SK-N-SH (cell line): ENCODE data around the gene CNTNAP5.

Experiments
- CHD2 ChIP-seq: fragments of 150-350 bp; IDR thresholded peaks from 2 replicates; pipeline ENCODE4 v1.6.1; 2018; ENCODE audit warnings: low read length; ENCODE audit not compliant: partially characterized antibody
- CTCF ChIP-seq: fragments of 200-600 bp; sonication (generic); IDR thresholded peaks from 2 replicates; pipeline ENCODE4 v1.6.1; 2017; ENCODE audit warnings: antibody characterized with exemption, mild to moderate bottlenecking, moderate library complexity
- EP300 ChIP-seq, 2 experiments: IDR thresholded peaks; 2 replicates each; pipeline versions ENCODE4 v1.4.0 to v1.6.1; 2012; ENCODE audit warnings: borderline replicate concordance in 1 of 2, low read depth in 1 of 2, low read length in 1 of 2
- FOXJ3 ChIP-seq: sonication (generic); formaldehyde crosslinking; IDR thresholded peaks from 2 replicates; pipeline ENCODE4 v1.5.1; 2020; ENCODE audit warnings: mild to moderate bottlenecking, missing genetic modification reagents
- GATA2 ChIP-seq: sonication (generic); formaldehyde crosslinking; IDR thresholded peaks from 2 replicates; pipeline ENCODE4 v1.5.0; 2020; ENCODE audit warnings: mild to moderate bottlenecking, missing genetic modification reagents
- JUND ChIP-seq: IDR thresholded peaks from 2 replicates; pipeline ENCODE4 v1.4.0; 2012
- MEF2A ChIP-seq: IDR thresholded peaks from 2 replicates; pipeline ENCODE4 v1.4.0; 2012; ENCODE audit warnings: low read depth, borderline replicate concordance
- POLR2AphosphoS5 ChIP-seq: IDR thresholded peaks from 2 replicates; pipeline ENCODE4 v1.6.1; 2012; ENCODE audit warnings: low read depth, low read length
- REST ChIP-seq: IDR thresholded peaks from 2 replicates; pipeline ENCODE4 v1.6.1; 2012; ENCODE audit warnings: mild to moderate bottlenecking, low read depth, low read length, moderate library complexity
- SIN3A ChIP-seq: IDR thresholded peaks from 2 replicates; pipeline ENCODE4 v1.6.1; 2012; ENCODE audit warnings: low read depth, mild to moderate bottlenecking, low read length, moderate library complexity, borderline replicate concordance
- USF1 ChIP-seq: IDR thresholded peaks from 2 replicates; pipeline ENCODE4 v1.4.0; 2012; ENCODE audit warnings: low read depth, borderline replicate concordance
- YY1 ChIP-seq: IDR thresholded peaks from 2 replicates; pipeline ENCODE4 v1.4.0; 2012; ENCODE audit warnings: low read depth, mild to moderate bottlenecking
- TF ChIP-seq, protein P1 (sequence below): IDR thresholded peaks from 2 replicates; pipeline ENCODE4 v1.4.0; 2012; ENCODE audit warnings: low read depth
- TF ChIP-seq, protein P2 (sequence below): IDR thresholded peaks from 2 replicates; pipeline ENCODE4 v1.4.0; 2012; ENCODE audit warnings: low read depth, borderline replicate concordance

GRCh38 chr2:124325667-124326440 is 300.8 kb downstream of the CNTNAP5 start:
- TF ChIP-seq CTCF: no peak; the same call in 1 of the 2 replicates
- TF ChIP-seq, protein P1, sequence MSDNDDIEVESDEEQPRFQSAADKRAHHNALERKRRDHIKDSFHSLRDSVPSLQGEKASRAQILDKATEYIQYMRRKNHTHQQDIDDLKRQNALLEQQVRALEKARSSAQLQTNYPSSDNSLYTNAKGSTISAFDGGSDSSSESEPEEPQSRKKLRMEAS: no peak
- no peak for TF ChIP-seq SIN3A
- no peak for TF ChIP-seq CHD2
- TF ChIP-seq, protein P2, sequence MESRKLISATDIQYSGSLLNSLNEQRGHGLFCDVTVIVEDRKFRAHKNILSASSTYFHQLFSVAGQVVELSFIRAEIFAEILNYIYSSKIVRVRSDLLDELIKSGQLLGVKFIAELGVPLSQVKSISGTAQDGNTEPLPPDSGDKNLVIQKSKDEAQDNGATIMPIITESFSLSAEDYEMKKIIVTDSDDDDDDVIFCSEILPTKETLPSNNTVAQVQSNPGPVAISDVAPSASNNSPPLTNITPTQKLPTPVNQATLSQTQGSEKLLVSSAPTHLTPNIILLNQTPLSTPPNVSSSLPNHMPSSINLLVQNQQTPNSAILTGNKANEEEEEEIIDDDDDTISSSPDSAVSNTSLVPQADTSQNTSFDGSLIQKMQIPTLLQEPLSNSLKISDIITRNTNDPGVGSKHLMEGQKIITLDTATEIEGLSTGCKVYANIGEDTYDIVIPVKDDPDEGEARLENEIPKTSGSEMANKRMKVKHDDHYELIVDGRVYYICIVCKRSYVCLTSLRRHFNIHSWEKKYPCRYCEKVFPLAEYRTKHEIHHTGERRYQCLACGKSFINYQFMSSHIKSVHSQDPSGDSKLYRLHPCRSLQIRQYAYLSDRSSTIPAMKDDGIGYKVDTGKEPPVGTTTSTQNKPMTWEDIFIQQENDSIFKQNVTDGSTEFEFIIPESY: no peak
- TF ChIP-seq REST: no peak
- TF ChIP-seq EP300 (IDR thresholded peaks at IDR 0.05; ENCODE audit: borderline replicate concordance in 1 of 2, low read depth in 1 of 2, low read length in 1 of 2): no peak
- no peak for TF ChIP-seq FOXJ3
- TF ChIP-seq YY1: no peak
- TF ChIP-seq JUND: no peak
- TF ChIP-seq MEF2A: no peak
- no peak for TF ChIP-seq POLR2AphosphoS5
- no peak for TF ChIP-seq USF1
- TF ChIP-seq GATA2 (CRISPR knock-in tag): no peak
